ENCODE results near the gene CRYBG2.
A peak's percentile ranks its signal among the peaks of the same experiment; 100 is the strongest.

CRYBG2 gene

DNA sequence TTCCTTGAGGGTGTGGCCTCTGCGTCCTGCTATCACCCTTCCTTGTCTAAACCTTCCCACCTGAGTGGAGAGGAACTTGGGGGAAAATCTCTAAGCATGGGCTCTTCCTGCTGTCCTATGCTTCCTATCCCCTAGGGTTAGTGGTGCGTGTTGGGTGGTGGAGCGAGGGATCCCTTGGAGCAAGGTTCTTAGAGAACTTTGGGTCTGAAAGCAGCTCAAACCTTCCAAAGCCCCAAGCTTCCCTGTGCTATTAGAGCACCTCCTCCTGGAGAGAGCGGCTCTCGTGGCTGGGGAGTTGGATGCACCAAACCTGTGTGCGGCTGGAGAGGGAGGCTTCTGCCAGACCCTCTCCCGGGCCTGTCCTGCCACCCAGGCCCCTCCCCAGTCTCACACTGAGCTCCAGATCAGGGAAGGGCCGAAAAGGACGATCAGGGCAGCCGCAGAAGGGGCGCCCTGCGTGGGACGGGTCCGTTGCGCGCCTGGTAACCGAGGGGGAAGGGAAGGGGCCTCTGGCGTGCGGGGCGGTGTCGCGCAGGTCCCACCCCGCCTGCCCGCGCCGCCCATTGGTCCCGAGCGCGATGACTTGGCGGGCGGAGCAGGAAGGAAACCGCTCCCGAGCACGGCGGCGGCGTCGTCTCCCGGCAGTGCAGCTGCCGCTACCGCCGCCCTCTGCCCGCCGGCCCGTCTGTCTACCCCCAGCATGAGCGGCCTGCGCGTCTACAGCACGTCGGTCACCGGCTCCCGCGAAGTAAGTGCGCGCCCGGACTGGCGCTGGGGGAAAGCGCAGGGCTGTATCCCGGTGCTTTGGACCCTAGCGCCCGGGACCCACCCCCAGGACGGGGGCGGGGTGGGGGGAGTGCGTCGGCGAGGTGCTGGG, 74.2 kb downstream of the CRYBG2 start, which contains the start of gene SH3BGRL3:
TSS of gene SH3BGRL3 (plus strand) at position 631 of the 877 bp plus-strand sequence. CDS start at position 701, 70 bp downstream.
- FAIRE-seq = no peak

DNA sequence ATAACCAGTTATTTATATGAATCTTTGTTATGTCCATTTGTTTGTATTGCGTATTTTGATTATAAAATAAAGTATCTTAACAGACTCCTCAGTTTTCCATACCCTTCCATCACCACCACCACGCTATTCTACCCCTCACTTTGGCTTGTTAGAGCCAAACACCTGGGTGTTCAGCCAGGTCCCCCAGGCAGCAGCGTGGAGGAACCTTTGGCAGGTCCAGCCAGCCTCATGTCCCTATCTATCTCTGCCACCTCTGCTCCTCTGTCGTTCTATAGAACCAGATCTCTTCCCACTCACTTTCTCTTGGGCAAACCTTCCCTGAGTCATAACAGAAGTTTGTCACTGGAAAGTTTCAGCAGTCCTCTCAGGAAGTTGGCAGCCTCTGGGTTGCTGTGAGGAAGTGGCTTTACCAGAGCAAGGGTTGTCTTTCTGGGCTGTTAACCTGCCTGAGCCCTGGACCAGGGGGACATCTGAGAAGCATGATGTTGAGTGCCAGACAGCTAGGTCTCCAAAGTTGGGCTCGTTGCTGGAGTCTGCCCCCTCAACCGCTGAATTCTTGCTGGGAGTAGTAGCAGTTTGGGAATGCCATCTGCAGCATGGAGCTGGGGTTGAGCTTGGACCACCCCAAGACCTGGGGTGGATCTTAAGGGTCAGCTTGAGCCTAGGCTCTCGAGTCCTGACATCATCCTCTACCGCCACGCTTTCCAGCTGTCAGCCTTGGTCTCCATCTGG, 75.0 kb downstream of the CRYBG2 start:
- FAIRE-seq = no peak

DNA sequence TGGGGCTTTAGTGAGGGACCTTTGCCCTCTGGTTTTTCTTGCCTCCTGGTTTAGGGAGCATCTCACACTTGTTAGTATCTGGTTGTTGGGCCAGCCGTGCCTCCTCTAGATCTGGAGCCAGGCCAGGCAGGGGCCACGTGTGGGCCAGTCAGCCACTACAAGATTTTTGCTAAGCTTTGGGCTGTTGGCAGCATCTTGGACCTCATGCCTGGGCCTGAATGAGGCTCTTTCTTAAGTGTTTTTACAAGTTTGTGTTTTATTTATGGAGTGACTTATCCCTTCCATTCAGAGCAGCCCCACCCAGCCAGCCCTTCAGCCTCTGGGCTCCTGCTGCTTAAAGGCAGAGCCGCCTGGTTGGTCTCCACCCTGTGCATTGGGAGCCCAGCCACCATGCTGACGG, 75.6 kb downstream of the CRYBG2 start:
- peak; percentile 81 for FAIRE-seq

DNA sequence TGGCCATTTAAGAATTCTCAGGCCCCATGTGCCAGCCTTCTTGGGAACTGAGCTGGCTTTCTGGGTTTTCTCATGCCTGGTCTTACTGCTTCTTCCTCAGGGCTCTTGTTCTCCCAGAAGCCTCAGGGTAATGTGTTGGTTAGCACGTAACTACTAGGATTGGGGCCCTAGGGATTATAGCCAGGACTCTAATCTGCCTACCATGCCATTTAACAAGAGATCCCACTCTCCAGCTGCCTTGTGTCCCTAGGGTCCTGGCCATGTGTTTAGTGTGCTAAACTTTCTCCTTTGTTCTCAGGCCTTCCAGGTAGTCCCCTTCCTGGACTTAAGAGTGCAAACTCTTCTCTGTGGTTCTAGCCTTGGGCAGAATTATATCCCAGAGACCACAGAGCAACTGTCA, 76.2 kb downstream of the CRYBG2 start:
- FAIRE-seq = no peak

DNA sequence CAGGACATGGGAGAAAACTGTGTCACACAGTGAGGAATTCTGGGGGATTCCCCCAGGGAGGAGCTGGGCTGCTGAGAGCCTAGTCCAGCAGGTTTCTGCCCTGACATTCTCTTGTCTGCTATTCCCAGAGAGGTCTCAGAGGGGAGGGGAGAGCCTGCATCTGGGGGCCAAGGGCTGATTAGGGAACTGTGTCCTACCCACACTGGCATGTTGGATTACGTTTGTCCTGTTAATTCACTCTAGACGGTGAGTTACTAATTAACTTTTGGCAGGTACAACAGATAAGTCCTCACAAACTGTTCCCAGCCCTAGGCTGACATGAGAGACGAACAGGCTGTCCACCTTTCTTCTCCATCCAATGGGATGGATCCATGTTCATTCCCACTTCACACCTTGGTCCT, 76.7 kb downstream of the CRYBG2 start:
- FAIRE-seq = no peak

DNA sequence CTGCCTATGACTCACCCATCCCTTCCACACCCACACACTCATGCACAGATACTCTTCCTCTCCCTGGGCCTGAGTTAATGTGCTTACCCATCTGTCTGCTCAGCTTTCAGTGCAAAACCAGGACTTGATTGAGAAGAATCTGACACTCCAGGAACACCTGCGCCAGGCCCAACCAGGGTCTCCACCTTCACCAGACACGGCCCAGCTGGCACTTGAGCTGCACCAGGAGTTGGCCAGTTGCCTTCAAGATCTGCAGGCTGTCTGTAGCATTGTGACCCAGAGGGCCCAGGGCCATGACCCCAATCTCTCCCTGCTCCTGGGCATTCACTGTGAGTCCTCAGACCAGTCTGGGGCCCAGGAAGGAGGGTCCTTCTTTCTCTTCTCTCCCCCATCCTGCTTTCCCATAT, 77.5 kb downstream of the CRYBG2 start:
- FAIRE-seq = no peak

DNA sequence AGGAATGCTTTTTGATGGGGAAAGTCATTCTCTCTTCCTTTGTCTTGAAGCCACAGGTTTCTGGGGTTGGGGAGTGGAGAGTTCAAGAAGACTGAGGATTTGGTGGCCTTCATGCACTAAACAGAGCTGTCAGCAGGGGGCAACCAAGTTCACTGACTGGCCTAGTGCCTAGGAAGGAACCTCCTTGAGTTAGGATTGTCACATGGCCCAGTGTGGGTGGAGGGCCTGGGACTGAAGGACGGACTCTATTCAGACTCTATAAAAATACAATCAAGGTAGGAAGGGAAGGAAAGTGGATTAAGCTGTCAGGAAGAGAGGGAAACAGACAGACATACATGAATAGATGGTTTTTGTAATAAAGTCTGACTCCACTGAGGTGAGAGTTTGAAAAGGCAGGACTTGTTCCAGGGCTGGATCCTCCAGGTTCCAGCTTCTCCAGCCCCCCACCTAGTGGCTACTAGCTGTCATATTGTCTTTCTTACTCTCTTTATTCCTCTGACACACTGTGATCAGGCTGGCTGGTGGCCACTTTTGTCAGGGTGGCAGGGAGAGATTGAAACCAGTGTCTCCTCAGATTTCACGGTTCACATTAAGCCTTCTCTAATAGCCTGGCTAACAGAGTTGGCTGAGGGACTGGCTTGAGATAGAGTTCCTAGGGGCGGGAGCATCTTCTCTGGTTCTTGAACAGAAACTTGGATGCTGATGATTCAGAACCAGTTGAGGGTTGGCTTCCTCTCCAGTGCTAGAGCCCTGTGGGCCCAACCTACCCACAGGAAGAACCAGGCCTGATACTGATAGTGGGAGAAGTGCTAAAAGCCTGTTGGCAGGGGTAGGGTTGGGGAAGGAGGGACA, 78.1 kb downstream of the CRYBG2 start:
- FAIRE-seq = peak; percentile 48

DNA sequence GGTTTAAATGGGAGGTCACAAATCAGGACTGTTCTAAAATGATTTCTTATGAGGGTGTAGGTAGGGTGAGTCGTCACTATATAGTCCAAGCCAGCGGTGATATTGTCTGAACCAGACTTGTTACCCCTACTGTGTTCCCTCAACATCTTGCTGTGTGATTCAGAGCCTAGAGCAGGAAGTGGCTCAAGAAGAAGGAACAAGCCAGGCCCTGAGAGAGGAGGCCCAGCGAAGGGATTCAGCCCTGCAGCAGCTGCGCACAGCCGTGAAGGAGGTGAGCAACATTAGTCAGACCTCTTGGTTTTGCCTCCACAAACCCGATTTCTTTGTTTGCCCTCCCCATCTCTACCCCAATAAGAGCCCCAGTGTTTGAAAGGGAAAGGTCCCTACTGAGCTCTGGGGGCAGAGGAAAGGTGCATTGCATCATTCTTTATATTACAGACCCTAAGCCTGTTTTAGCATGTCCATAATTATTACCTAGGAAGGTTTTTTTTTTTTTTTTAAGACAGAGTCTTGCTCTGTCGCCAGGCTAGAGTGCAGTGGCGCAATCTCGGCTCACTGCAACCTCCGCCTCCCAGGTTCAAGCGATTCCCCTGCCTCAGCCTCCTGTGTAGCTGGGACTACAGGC, 79.0 kb downstream of the CRYBG2 start:
- no peak for FAIRE-seq
